Activated T-helper 1 cell treated with anti-CD3 and anti-CD28 coated beads, Interleukin-12 subunit alpha, Interleukin-12 subunit beta, Interleukin-2, Interleukin-4 antibody, amounts not matched to agents 30 ng/mL and 10 ng/mL and 1 ng/mL, durations not matched to agents 14 hours and 24 hours and 36 hours (primary cell): ENCODE data around the gene WDR75. TPM values are rescaled to one million over a fixed set of nuclear protein-coding genes. Genes with fewer than 3 reads are reported as not detected.

Experiments
- DNase-seq: peaks from one replicate; pipeline ENCODE4 v3.0.0; 2021; ENCODE audit warnings: low spot score
- H3K27ac Mint-ChIP-seq: one replicate; pipeline ENCODE4 v1.8.0; 2021; ENCODE audit warnings: mild to moderate bottlenecking, mixed read lengths
- H3K27me3 Mint-ChIP-seq: one replicate; pipeline ENCODE4 v1.8.0; 2022; ENCODE audit warnings: mild to moderate bottlenecking, moderate library complexity, mixed read lengths; ENCODE audit not compliant: insufficient read depth
- H3K36me3 Mint-ChIP-seq: one replicate; pipeline ENCODE4 v1.8.0; 2021; ENCODE audit warnings: low read depth, mixed read lengths
- H3K4me1 Mint-ChIP-seq: one replicate; pipeline ENCODE4 v1.8.0; 2021; ENCODE audit warnings: low read depth, mixed read lengths
- H3K4me3 Mint-ChIP-seq: one replicate; pipeline ENCODE4 v1.8.0; 2021; ENCODE audit warnings: mild to moderate bottlenecking, moderate library complexity, mixed read lengths
- H3K9me3 Mint-ChIP-seq: one replicate; pipeline ENCODE4 v1.8.0; 2021; ENCODE audit warnings: mixed read lengths
- intact Hi-C: fragments of 100-400 bp; cut with micrococcal nuclease; formaldehyde crosslinking; loops from one replicate; pipeline ENCODE4 v1.15.1; 2024
- total RNA-seq: library from RNA; stranded (reverse); gene quantifications from 2 replicates; pipeline ENCODE4 v1.2.3, GENCODE V29; 2022

WDR75 gene
- total RNA-seq, 1 donor from 2014 or later = 112 TPM

- intact Hi-C loops = no loop called here
- DNase-seq = no peak
- no peak overlapping the region for H3K27ac Mint-ChIP-seq
- H3K36me3 Mint-ChIP-seq = no peaks in the 10 kb centered on the region
- no peak overlapping the region for H3K4me3 Mint-ChIP-seq
- peaks cover 4% of the 10 kb centered on the region for H3K4me1 Mint-ChIP-seq
- H3K9me3 Mint-ChIP-seq = no peaks in the 10 kb centered on the region
- peaks cover 3% of the 10 kb centered on the region for H3K27me3 Mint-ChIP-seq
Measured at GRCh38 chr2:189485146-189485545, 43.9 kb downstream of the WDR75 start.

DNA sequence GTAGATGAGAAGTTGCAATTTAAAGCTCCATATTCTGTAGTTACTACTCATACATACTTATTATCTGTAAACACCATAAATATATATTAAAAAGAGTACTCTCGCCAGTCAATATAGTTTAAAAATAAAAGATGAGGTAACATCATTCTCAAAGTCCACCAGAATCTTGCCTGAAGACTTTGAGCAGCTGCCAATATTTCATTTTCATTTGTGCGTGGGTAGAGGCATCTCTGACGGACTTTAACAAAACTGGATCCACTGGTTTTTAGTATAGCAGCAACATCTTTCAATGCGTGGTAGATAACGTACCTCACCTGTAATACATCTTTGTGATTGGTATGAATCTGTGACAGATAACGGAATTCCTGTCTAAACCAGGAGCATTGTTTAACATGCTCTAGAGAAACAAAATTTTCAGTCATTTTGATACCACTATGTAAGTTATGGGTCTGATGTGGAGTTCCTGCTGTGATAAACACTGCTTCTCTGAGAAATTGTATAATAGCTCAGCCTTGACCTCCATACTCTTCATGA is 45.0 kb downstream of the WDR75 start:
- H3K4me3 Mint-ChIP-seq = no peak overlapping the region
- no peak overlapping the region for H3K27ac Mint-ChIP-seq
- no peaks in the 10 kb centered on the region for H3K9me3 Mint-ChIP-seq
- intact Hi-C loops = no loop called here
- no peaks in the 10 kb centered on the region for H3K4me1 Mint-ChIP-seq
- peaks cover 3% of the 10 kb centered on the region for H3K27me3 Mint-ChIP-seq
- DNase-seq = no peak
- no peaks in the 10 kb centered on the region for H3K36me3 Mint-ChIP-seq

DNA sequence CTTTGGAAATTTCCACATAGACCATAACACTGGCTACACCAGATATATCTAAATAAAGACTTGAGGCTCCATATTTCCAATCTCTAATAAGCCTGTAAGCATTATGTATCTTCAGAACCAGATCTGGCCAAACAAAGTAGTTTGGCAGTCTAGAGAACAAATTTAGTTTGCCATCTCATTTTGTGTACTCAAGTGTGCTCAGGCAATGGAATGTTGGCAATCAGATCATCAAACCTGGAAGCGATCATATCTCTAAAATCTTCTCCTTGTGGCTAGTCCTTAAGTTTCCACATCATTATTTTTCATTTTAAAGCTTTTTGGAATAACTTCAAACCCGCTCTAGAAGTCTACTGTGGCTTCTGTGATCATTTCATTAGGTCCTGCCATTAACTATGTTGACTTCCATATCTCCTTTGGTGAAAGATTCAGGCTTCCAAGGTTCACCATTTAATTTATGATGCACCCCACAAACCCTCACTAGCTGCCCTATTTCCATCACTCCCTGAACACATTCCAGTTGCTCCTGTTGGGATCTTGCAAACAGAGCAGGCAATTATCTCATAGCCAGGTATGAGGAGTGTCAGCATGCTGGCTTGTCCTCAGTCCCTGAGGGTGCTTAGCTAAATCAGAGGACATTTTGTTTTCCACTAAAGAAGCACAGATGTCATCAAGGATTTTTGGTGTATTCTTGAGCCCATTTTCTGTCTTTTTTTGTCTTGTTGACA is 46.2 kb downstream of the WDR75 start:
- intact Hi-C loops = no loop called here
- H3K4me1 Mint-ChIP-seq = no peaks in the 10 kb centered on the region
- H3K27me3 Mint-ChIP-seq = peaks cover 2% of the 10 kb centered on the region
- DNase-seq = no peak
- no peak overlapping the region for H3K4me3 Mint-ChIP-seq
- no peaks in the 10 kb centered on the region for H3K36me3 Mint-ChIP-seq
- no peak overlapping the region for H3K27ac Mint-ChIP-seq
- no peaks in the 10 kb centered on the region for H3K9me3 Mint-ChIP-seq

- H3K27ac Mint-ChIP-seq = no peak overlapping the region
- no peak for DNase-seq
Measured at GRCh38 chr2:189488008-189488310, 46.7 kb downstream of the WDR75 start.

GRCh38 chr2:189492451-189492850 is 51.2 kb downstream of the WDR75 start:
- Mint-ChIP-seq H3K36me3 (no peaks in the 10 kb centered on the region), H3K4me3 (no peak overlapping the region), H3K9me3 (peaks cover 12% of the 10 kb centered on the region), H3K27ac (no peak overlapping the region), H3K27me3 (peaks cover 2% of the 10 kb centered on the region), H3K4me1 (no peaks in the 10 kb centered on the region)
- intact Hi-C loops = no loop called here
- DNase-seq = no peak

More at GRCh38 chr2:189488008-189488310, 46.7 kb downstream of the WDR75 start:
- Mint-ChIP-seq H3K27me3 (peaks cover 2% of the 10 kb centered on the region), H3K36me3 (no peaks in the 10 kb centered on the region), H3K4me3 (no peak overlapping the region), H3K9me3 (no peaks in the 10 kb centered on the region), H3K4me1 (no peaks in the 10 kb centered on the region)
- intact Hi-C loops = no loop called here

GRCh38 chr2:189498205-189498604 is 56.9 kb downstream of the WDR75 start:
- Mint-ChIP-seq H3K4me1 (no peaks in the 10 kb centered on the region), H3K4me3 (no peak overlapping the region), H3K27me3 (peaks cover 4% of the 10 kb centered on the region), H3K36me3 (no peaks in the 10 kb centered on the region), H3K27ac (no peak overlapping the region), H3K9me3 (peaks cover 12% of the 10 kb centered on the region)
- no peak for DNase-seq
- intact Hi-C loops = loop anchor here (2.0 kb wide), 1 partner anchor 69 kb away; no protein-coding TSS in a partner anchor

DNA sequence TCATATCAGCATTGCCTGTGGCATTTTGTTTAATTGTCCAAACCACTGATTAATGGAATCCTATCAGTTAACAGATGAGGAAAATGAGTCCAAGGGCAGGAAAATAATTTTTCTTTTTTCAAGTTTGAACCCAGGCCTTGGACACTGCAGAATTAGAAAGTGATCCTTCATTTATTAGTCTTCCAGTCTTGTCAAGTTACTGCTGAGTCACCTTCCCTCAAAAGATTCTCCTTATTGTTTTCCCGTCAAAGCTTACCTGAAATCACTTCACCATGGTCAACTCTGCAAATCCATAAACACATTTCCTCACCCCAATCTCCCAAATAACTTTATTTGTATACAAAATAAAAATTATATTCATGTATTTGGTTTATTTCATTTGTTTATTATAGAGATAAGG is 57.9 kb downstream of the WDR75 start:
- Mint-ChIP-seq H3K4me1 (no peaks in the 10 kb centered on the region), H3K4me3 (no peak overlapping the region), H3K9me3 (peaks cover 9% of the 10 kb centered on the region), H3K27ac (no peak overlapping the region), H3K27me3 (peaks cover 4% of the 10 kb centered on the region), H3K36me3 (no peaks in the 10 kb centered on the region)
- intact Hi-C loops = loop anchor here (2.0 kb wide), 1 partner anchor 70 kb away; no protein-coding TSS in a partner anchor
- DNase-seq = no peak

DNA sequence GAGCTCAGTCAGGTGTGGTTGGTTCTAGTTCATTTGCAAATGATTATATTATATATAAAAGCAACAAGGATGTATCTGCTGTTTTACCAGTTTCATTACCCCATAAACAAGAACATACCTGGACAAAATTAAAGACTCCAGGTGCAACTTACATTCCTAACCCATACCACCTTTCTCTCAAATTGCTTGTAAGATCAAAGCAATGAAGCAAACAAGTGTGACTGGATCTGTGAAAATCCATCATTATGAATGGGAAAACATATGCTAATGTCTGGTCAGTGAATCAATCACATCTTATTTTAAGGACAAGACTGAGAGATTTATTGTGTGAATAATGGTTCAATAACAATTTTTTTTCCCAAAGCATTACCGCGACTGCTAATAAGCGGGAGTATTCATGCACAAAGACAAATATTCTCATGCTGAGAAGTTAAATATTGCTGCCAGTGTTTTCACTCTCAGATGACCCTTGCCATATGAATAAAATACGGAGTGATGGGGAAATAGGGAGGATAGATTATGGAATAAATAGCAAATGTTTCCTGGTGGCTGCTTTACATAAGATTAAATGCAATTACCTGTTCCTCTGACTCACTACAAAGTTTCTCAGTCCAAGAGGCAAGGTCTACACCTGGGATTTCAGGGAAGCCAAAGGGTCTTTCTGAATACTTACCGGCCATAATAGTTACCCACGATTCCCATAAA is 59.3 kb downstream of the WDR75 start:
- no peak for DNase-seq

DNA sequence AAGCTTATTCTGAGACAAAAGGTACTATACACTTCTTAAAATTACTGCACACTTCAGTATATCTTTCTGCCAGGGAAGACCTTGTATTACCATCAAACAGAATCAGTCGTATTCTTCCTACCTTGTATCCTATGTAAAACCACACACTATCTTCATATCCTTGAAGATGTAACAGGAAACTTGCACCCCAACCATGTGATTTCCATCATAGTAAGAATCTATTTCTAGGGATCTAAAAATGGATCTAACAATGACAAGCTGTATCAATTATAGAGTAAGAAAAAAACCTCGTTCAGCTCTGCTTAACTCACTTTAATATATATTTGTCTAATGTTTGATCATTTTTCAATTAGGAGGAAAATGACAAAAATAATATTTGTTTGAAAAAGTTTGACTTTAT is 60.2 kb downstream of the WDR75 start:
- no peak overlapping the region for H3K4me3 Mint-ChIP-seq
- H3K36me3 Mint-ChIP-seq = no peaks in the 10 kb centered on the region
- peaks cover 2% of the 10 kb centered on the region for H3K27me3 Mint-ChIP-seq
- no peak overlapping the region for H3K27ac Mint-ChIP-seq
- no peaks in the 10 kb centered on the region for H3K4me1 Mint-ChIP-seq
- DNase-seq = no peak
- no peaks in the 10 kb centered on the region for H3K9me3 Mint-ChIP-seq
- intact Hi-C loops = no loop called here

More for the DNA sequence above, 59.3 kb downstream of the WDR75 start:
- H3K27me3 Mint-ChIP-seq = peaks cover 2% of the 10 kb centered on the region
- no peaks in the 10 kb centered on the region for H3K4me1 Mint-ChIP-seq
- no peaks in the 10 kb centered on the region for H3K9me3 Mint-ChIP-seq
- no peak overlapping the region for H3K27ac Mint-ChIP-seq
- no peaks in the 10 kb centered on the region for H3K36me3 Mint-ChIP-seq
- intact Hi-C loops = no loop called here
- H3K4me3 Mint-ChIP-seq = no peak overlapping the region

GRCh38 chr2:189502714-189503113 is 61.4 kb downstream of the WDR75 start:
- intact Hi-C loops = no loop called here
- Mint-ChIP-seq H3K27me3 (peaks cover 2% of the 10 kb centered on the region), H3K4me3 (no peak overlapping the region), H3K4me1 (no peaks in the 10 kb centered on the region), H3K9me3 (no peaks in the 10 kb centered on the region), H3K36me3 (no peaks in the 10 kb centered on the region), H3K27ac (no peak overlapping the region)
- DNase-seq = no peak

- DNase-seq = no peak
- Mint-ChIP-seq H3K9me3 (no peaks in the 10 kb centered on the region), H3K27ac (no peak overlapping the region), H3K36me3 (no peaks in the 10 kb centered on the region), H3K4me1 (no peaks in the 10 kb centered on the region), H3K4me3 (no peak overlapping the region), H3K27me3 (peaks cover 2% of the 10 kb centered on the region)
- intact Hi-C loops = no loop called here
Measured at GRCh38 chr2:189504238-189504637, 63.0 kb downstream of the WDR75 start.

GRCh38 chr2:189505492-189505891 is 64.2 kb downstream of the WDR75 start:
- intact Hi-C loops = no loop called here
- Mint-ChIP-seq H3K27ac (no peak overlapping the region), H3K4me3 (no peak overlapping the region), H3K27me3 (no peaks in the 10 kb centered on the region), H3K9me3 (no peaks in the 10 kb centered on the region), H3K4me1 (no peaks in the 10 kb centered on the region), H3K36me3 (no peaks in the 10 kb centered on the region)
- no peak for DNase-seq

DNA sequence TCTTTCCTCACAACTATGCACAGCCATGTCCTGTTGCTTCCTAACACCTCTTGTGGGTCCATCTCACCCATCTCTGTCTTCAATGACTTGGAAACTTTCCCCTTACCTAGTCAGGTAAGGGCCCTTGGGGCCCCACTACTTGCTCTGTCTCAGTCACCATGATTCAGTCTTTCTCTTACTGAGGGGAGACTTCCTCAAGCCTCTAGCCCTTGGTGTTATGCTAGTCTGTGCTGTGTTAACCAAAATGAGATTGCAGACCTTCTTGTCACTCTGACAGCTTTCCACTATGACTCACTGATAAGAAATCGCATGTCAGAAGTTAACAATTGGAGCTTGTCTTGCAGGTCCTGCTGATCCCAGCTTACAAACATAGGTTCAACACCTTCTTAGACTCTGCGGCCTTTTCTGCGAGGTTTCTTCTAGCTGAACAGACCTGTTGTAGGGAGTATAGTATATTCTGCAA is 65.3 kb downstream of the WDR75 start:
- H3K27ac Mint-ChIP-seq = no peak overlapping the region
- no peaks in the 10 kb centered on the region for H3K36me3 Mint-ChIP-seq
- no peaks in the 10 kb centered on the region for H3K27me3 Mint-ChIP-seq
- intact Hi-C loops = no loop called here
- no peaks in the 10 kb centered on the region for H3K4me1 Mint-ChIP-seq
- no peak for DNase-seq
- H3K9me3 Mint-ChIP-seq = no peaks in the 10 kb centered on the region
- no peak overlapping the region for H3K4me3 Mint-ChIP-seq
